Liver (tissue), 9 donors: Measurements from ENCODE around the gene ATP10D. TPM values are rescaled to one million over a fixed set of nuclear protein-coding genes. Genes with fewer than 3 reads are reported as not detected.

ENCODE experiments used
- DNase-seq: peaks from one replicate; pipeline ENCODE4 v3.0.0-alpha.2; 2017; ENCODE audit warnings: low spot score
- H3K27ac ChIP-seq, 2 donors: one replicate each; pipeline ENCODE4 v1.7.0; 2013; ENCODE audit warnings: inconsistent platforms in 2 of 2, low read length in 2 of 2, control low read depth in 1 of 2, low read depth in 1 of 2, mild to moderate bottlenecking in 1 of 2
- H3K27me3 ChIP-seq, 4 donors: one replicate each; pipeline versions ENCODE4 v1.6.1 to v1.7.0; 2013; ENCODE audit warnings: low read length in 3 of 4, inconsistent platforms in 1 of 4, mild to moderate bottlenecking in 1 of 4, moderate library complexity in 1 of 4; ENCODE audit not compliant: control insufficient read depth in 4 of 4, insufficient read depth in 4 of 4
- H3K36me3 ChIP-seq, 4 donors: one replicate each; pipeline versions ENCODE4 v1.6.1 to v1.7.0; 2013; ENCODE audit warnings: low read length in 3 of 4, mild to moderate bottlenecking in 3 of 4, low read depth in 1 of 4, moderate library complexity in 1 of 4; ENCODE audit not compliant: control insufficient read depth in 4 of 4, insufficient read depth in 3 of 4
- H3K4me1 ChIP-seq, 4 donors: one replicate each; pipeline versions ENCODE4 v1.6.1 to v1.7.0; 2013; ENCODE audit warnings: low read length in 3 of 4, mild to moderate bottlenecking in 3 of 4, moderate library complexity in 1 of 4; ENCODE audit not compliant: control insufficient read depth in 4 of 4, insufficient read depth in 4 of 4
- H3K4me3 ChIP-seq, 3 donors: one replicate each; pipeline versions ENCODE4 v1.6.1 to v1.7.0; 2013; ENCODE audit warnings: low read length in 3 of 3, control low read depth in 1 of 3, low read depth in 1 of 3, mild to moderate bottlenecking in 1 of 3
- H3K9ac ChIP-seq, 2 donors: one replicate each; pipeline ENCODE4 v1.7.0; 2013; ENCODE audit warnings: low read length in 2 of 2, mild to moderate bottlenecking in 2 of 2, moderate library complexity in 2 of 2, control low read depth in 1 of 2, low read depth in 1 of 2
- H3K9me3 ChIP-seq, 4 donors: one replicate each; pipeline versions ENCODE4 v1.6.1 to v1.7.0; 2013; ENCODE audit warnings: low read length in 3 of 4; ENCODE audit not compliant: control insufficient read depth in 4 of 4
- EGR1 ChIP-seq, 2 donors: IDR thresholded peaks; 2 replicates each; pipeline ENCODE4 v1.6.1; 2016 to 2018; ENCODE audit warnings: antibody characterized with exemption in 2 of 2, low read depth in 2 of 2
- FOXA1 ChIP-seq: IDR thresholded peaks from 2 replicates; pipeline ENCODE4 v1.6.1; 2016; ENCODE audit warnings: antibody characterized with exemption
- FOXA2 ChIP-seq: IDR thresholded peaks from 2 replicates; pipeline ENCODE4 v1.6.1; 2016; ENCODE audit warnings: antibody characterized with exemption
- GABPA ChIP-seq, 2 donors: IDR thresholded peaks in 1 of 2; conservative IDR thresholded peaks in 1 of 2; 2 replicates each; pipeline ENCODE4 v1.6.1; 2016; ENCODE audit warnings: antibody characterized with exemption in 2 of 2, mild to moderate bottlenecking in 1 of 2, moderate library complexity in 1 of 2
- HNF4A ChIP-seq, 2 donors: conservative IDR thresholded peaks; 2 replicates each; pipeline ENCODE4 v1.6.1; 2016; ENCODE audit warnings: antibody characterized with exemption in 2 of 2, mild to moderate bottlenecking in 2 of 2
- HNF4G ChIP-seq: IDR thresholded peaks from 2 replicates; pipeline ENCODE4 v1.6.1; 2016; ENCODE audit warnings: antibody characterized with exemption
- JUND ChIP-seq, 2 donors: IDR thresholded peaks; 2 replicates each; pipeline ENCODE4 v1.6.1; 2016; ENCODE audit warnings: antibody characterized with exemption in 2 of 2
- NR2F2 ChIP-seq: IDR thresholded peaks from 2 replicates; pipeline ENCODE4 v1.6.1; 2016; ENCODE audit warnings: antibody characterized with exemption
- RAD21 ChIP-seq, 2 donors: IDR thresholded peaks; 2 replicates each; pipeline ENCODE4 v1.6.1; 2016; ENCODE audit warnings: antibody characterized with exemption in 2 of 2, mild to moderate bottlenecking in 2 of 2
- RXRA ChIP-seq, 2 donors: IDR thresholded peaks; 2 replicates each; pipeline ENCODE4 v1.6.1; 2017 to 2018; ENCODE audit warnings: antibody characterized with exemption in 2 of 2, mild to moderate bottlenecking in 1 of 2
- SP1 ChIP-seq: IDR thresholded peaks from 2 replicates; pipeline ENCODE4 v1.6.1; 2018; ENCODE audit warnings: antibody characterized with exemption, mild to moderate bottlenecking
- TAF1 ChIP-seq: conservative IDR thresholded peaks from 2 replicates; pipeline ENCODE4 v1.6.1; 2016; ENCODE audit warnings: antibody characterized with exemption, mild to moderate bottlenecking
- YY1 ChIP-seq: IDR thresholded peaks from 2 replicates; pipeline ENCODE4 v1.6.1; 2016; ENCODE audit warnings: antibody characterized with exemption, mild to moderate bottlenecking
- WGBS: extraction: QIAGEN DNeasy Blood & Tissue Kit; methylation state at CpG from one replicate; pipeline ENCODE4 v1.1.7; 2013; 5-methylcytosine and 5-hydroxymethylcytosine counted together
- polyA plus RNA-seq, 2 donors: library from polyadenylated mRNA; stranded (reverse) in 1 of 2; unstranded in 1 of 2; fragments of 200-250 nt in 1 of 2; fragments of >200 nt in 1 of 2; fragmentation: Nextera tagmentation in 1 of 2; extraction: Ambion mirVana in 1 of 2; gene quantifications; one replicate each; pipeline versions ENCODE4 v1.2.1 to v1.2.3, GENCODE V29; 2013 to 2015
- total RNA-seq, 2 donors: library from RNA; depleted of rRNA; stranded (reverse); fragments of >200 nt; gene quantifications; one replicate each; pipeline ENCODE4 v1.2.3, GENCODE V29; 2014
- TF ChIP-seq, protein P1 (sequence below): IDR thresholded peaks from 2 replicates; pipeline ENCODE4 v1.6.1; 2016; ENCODE audit warnings: antibody characterized with exemption
- TF ChIP-seq, protein P2 (sequence below): IDR thresholded peaks from 2 replicates; pipeline ENCODE4 v1.6.1; 2016; ENCODE audit warnings: antibody characterized with exemption
- TF ChIP-seq, protein P3 (sequence below): fragments of 150-350 bp; IDR thresholded peaks from 2 replicates; pipeline ENCODE4 v1.5.1; 2017; ENCODE audit warnings: improper control_type of control experiment, low read depth, low read length; ENCODE audit not compliant: missing input control
- TF ChIP-seq, protein P4 (sequence below): IDR thresholded peaks from 2 replicates; pipeline ENCODE4 v1.6.1; 2016; ENCODE audit warnings: antibody characterized with exemption, mild to moderate bottlenecking
- TF ChIP-seq, protein P5 (sequence below): IDR thresholded peaks from 2 replicates; pipeline ENCODE4 v1.6.1; 2016; ENCODE audit warnings: antibody characterized with exemption
- donor health status: healthy.
- donor health status: healthy.
- donor health status: healthy.
- donor health status: healthy.
- donor health status: healthy.

ATP10D gene
- total and polyA plus RNA-seq, 4 donors = 4.3 to 13.6 (median 7.4) TPM

DNA sequence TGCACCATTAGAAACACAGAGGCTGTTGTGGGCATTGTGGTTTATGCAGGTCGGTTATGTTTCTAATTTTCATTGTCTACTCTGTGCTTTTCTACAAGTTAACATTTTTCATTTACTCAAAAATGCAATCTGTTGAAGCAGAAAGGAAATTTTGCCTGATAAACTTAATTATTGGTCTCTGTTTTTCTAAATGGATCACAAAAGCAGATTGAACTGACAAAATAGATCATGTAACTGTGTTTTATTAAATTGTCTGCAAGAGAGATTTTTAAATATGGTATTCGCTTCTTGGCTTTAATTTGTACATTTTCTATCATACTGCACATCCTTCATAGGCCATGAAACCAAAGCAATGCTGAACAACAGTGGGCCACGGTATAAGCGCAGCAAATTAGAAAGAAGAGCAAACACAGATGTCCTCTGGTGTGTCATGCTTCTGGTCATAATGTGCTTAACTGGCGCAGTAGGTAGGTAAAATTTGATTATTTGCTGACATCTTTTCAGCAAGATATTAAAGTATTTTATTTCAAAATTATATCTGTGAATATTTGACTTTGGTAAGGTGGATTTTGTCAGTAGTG, 50.6 kb downstream of the ATP10D start:
- Histone ChIP-seq H3K9ac (no peak overlapping the region), H3K36me3 (peaks cover 0 to 9% (median 3%) of the 10 kb centered on the region in 4 donors), H3K9me3 (no peaks in the 10 kb centered on the region), H3K4me1 (no peaks in the 10 kb centered on the region), H3K27ac (no peak overlapping the region), H3K4me3 (no peak overlapping the region), H3K27me3 (no peaks in the 10 kb centered on the region)
- TF ChIP-seq HNF4A (conservative IDR thresholded peaks at IDR 0.05) (no peak), FOXA2 (no peak)
- TF ChIP-seq, protein P1, sequence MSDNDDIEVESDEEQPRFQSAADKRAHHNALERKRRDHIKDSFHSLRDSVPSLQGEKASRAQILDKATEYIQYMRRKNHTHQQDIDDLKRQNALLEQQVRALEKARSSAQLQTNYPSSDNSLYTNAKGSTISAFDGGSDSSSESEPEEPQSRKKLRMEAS = no peak
- no peak for DNase-seq
- WGBS = 93% methylated on average over 5 of the region's 5 CpGs

DNA sequence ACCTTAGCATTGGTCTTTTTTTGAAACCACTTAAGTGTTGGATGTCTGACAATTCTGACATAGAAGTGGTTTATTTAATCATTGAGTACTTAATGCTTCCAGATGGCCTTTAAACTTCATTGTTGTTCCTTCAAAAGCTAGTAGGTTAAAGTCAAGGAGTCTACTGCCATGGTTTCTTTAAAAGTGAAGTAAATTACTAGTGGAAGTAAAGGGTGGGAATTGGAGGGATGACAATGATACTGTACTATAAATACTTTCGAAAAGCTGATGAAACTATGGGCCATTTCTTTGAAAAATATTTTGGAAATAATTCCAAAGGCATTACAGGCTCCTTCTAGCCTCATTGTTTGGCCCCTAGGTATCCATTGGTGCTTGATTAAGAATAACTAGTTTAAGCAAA, 51.9 kb downstream of the ATP10D start:
- Histone ChIP-seq H3K36me3 (peaks cover 0 to 9% (median 3%) of the 10 kb centered on the region in 4 donors), H3K4me1 (no peaks in the 10 kb centered on the region), H3K9me3 (no peaks in the 10 kb centered on the region), H3K9ac (no peak overlapping the region), H3K27me3 (no peaks in the 10 kb centered on the region), H3K27ac (no peak overlapping the region), H3K4me3 (no peak overlapping the region)
- TF ChIP-seq HNF4A (conservative IDR thresholded peaks at IDR 0.05) (no peak), NR2F2 (no peak), RAD21 (IDR thresholded peaks at IDR 0.05) (no peak), FOXA1 (no peak), SP1 (no peak), YY1 (no peak), RXRA (IDR thresholded peaks at IDR 0.05) (no peak), JUND (IDR thresholded peaks at IDR 0.05) (no peak), TAF1 (no peak), GABPA (IDR thresholded peaks at IDR 0.05 in 1 of 2, conservative IDR thresholded peaks at IDR 0.05 in 1 of 2) (no peak), HNF4G (no peak), FOXA2 (no peak), EGR1 (IDR thresholded peaks at IDR 0.05; ENCODE audit: low read depth in 2 of 2) (no peak)
- TF ChIP-seq, protein P2, sequence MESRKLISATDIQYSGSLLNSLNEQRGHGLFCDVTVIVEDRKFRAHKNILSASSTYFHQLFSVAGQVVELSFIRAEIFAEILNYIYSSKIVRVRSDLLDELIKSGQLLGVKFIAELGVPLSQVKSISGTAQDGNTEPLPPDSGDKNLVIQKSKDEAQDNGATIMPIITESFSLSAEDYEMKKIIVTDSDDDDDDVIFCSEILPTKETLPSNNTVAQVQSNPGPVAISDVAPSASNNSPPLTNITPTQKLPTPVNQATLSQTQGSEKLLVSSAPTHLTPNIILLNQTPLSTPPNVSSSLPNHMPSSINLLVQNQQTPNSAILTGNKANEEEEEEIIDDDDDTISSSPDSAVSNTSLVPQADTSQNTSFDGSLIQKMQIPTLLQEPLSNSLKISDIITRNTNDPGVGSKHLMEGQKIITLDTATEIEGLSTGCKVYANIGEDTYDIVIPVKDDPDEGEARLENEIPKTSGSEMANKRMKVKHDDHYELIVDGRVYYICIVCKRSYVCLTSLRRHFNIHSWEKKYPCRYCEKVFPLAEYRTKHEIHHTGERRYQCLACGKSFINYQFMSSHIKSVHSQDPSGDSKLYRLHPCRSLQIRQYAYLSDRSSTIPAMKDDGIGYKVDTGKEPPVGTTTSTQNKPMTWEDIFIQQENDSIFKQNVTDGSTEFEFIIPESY = no peak
- TF ChIP-seq, protein P3, sequence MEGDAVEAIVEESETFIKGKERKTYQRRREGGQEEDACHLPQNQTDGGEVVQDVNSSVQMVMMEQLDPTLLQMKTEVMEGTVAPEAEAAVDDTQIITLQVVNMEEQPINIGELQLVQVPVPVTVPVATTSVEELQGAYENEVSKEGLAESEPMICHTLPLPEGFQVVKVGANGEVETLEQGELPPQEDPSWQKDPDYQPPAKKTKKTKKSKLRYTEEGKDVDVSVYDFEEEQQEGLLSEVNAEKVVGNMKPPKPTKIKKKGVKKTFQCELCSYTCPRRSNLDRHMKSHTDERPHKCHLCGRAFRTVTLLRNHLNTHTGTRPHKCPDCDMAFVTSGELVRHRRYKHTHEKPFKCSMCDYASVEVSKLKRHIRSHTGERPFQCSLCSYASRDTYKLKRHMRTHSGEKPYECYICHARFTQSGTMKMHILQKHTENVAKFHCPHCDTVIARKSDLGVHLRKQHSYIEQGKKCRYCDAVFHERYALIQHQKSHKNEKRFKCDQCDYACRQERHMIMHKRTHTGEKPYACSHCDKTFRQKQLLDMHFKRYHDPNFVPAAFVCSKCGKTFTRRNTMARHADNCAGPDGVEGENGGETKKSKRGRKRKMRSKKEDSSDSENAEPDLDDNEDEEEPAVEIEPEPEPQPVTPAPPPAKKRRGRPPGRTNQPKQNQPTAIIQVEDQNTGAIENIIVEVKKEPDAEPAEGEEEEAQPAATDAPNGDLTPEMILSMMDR = no peak
- TF ChIP-seq, protein P4, sequence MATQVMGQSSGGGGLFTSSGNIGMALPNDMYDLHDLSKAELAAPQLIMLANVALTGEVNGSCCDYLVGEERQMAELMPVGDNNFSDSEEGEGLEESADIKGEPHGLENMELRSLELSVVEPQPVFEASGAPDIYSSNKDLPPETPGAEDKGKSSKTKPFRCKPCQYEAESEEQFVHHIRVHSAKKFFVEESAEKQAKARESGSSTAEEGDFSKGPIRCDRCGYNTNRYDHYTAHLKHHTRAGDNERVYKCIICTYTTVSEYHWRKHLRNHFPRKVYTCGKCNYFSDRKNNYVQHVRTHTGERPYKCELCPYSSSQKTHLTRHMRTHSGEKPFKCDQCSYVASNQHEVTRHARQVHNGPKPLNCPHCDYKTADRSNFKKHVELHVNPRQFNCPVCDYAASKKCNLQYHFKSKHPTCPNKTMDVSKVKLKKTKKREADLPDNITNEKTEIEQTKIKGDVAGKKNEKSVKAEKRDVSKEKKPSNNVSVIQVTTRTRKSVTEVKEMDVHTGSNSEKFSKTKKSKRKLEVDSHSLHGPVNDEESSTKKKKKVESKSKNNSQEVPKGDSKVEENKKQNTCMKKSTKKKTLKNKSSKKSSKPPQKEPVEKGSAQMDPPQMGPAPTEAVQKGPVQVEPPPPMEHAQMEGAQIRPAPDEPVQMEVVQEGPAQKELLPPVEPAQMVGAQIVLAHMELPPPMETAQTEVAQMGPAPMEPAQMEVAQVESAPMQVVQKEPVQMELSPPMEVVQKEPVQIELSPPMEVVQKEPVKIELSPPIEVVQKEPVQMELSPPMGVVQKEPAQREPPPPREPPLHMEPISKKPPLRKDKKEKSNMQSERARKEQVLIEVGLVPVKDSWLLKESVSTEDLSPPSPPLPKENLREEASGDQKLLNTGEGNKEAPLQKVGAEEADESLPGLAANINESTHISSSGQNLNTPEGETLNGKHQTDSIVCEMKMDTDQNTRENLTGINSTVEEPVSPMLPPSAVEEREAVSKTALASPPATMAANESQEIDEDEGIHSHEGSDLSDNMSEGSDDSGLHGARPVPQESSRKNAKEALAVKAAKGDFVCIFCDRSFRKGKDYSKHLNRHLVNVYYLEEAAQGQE = no peak
- TF ChIP-seq, protein P1 = no peak
- TF ChIP-seq, protein P5, sequence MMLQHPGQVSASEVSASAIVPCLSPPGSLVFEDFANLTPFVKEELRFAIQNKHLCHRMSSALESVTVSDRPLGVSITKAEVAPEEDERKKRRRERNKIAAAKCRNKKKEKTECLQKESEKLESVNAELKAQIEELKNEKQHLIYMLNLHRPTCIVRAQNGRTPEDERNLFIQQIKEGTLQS = no peak
- 0% methylated on average over 1 of the region's 1 CpG for WGBS
- no peak for DNase-seq
